Large intestine (tissue), 3 donors: ENCODE data around the gene NPM1. TPM values are rescaled to one million over a fixed set of nuclear protein-coding genes. Genes with fewer than 3 reads are reported as not detected.
A peak's percentile ranks its signal among the peaks of the same experiment; 100 is the strongest.

Experiments
- DNase-seq, 2 donors: peaks; one replicate each; pipeline versions ENCODE4 v3.0.0 to v3.0.0-alpha.2; 2013
- H3K27ac ChIP-seq: one replicate; pipeline ENCODE4 v1.5.1; 2013; ENCODE audit warnings: low read length
- H3K27me3 ChIP-seq: 2 replicates; pipeline ENCODE4 v1.6.1; 2013; ENCODE audit warnings: low read length; ENCODE audit not compliant: control insufficient read depth, insufficient read depth
- H3K36me3 ChIP-seq: 2 replicates; pipeline ENCODE4 v1.6.1; 2013; ENCODE audit warnings: low read length; ENCODE audit not compliant: control insufficient read depth, insufficient read depth
- H3K4me1 ChIP-seq: one replicate; pipeline ENCODE4 v1.6.1; 2013; ENCODE audit warnings: low read length; ENCODE audit not compliant: control insufficient read depth, insufficient read depth
- H3K4me3 ChIP-seq: one replicate; pipeline ENCODE4 v1.5.1; 2013; ENCODE audit warnings: low read length
- H3K9me3 ChIP-seq: one replicate; pipeline ENCODE4 v1.6.1; 2013; ENCODE audit warnings: mild to moderate bottlenecking, low read depth, low read length, moderate library complexity; ENCODE audit not compliant: control insufficient read depth
- WGBS: methylation state at CpG from one replicate; pipeline ENCODE4 v1.1.5; 2013; ENCODE audit warnings: low lambda C conversion rate; ENCODE audit not compliant: insufficient coverage; 5-methylcytosine and 5-hydroxymethylcytosine counted together
- polyA plus RNA-seq: library from polyadenylated mRNA; unstranded; fragments of 120-200 nt; gene quantifications from one replicate; pipeline ENCODE4 v1.2.1, GENCODE V29; 2013

The NPM1 gene
- polyA plus RNA-seq, 1 donor = 2,359 TPM

GRCh38 chr5:171419688-171420430 lies 32.2 kb downstream of the NPM1 start:
- DNase-seq = peak in 1 of 2 donors; percentile 74
- no peak overlapping the region for H3K27ac ChIP-seq
- H3K4me3 ChIP-seq = peak overlapping the region; percentile 21
- peaks cover 6% of the 10 kb centered on the region for H3K4me1 ChIP-seq
- no peaks in the 10 kb centered on the region for H3K9me3 ChIP-seq
- no CpG with 5 or more reads among the region's 95 CpGs for WGBS
- peaks cover 34% of the 10 kb centered on the region for H3K27me3 ChIP-seq
- no peaks in the 10 kb centered on the region for H3K36me3 ChIP-seq

- DNase-seq = peak; percentile 50 to 63
- H3K9me3 ChIP-seq = no peaks in the 10 kb centered on the region
- no CpG with 5 or more reads among the region's 65 CpGs for WGBS
- H3K36me3 ChIP-seq = no peaks in the 10 kb centered on the region
- H3K27me3 ChIP-seq = peaks cover 34% of the 10 kb centered on the region
- H3K4me1 ChIP-seq = peaks cover 6% of the 10 kb centered on the region
- H3K4me3 ChIP-seq = peak overlapping the region; percentile 21
- no peak overlapping the region for H3K27ac ChIP-seq
Measured at GRCh38 chr5:171420431-171421241, 33.0 kb downstream of the NPM1 start.

- no peaks in the 10 kb centered on the region for H3K9me3 ChIP-seq
- H3K4me3 ChIP-seq = no peak overlapping the region
- peaks cover 34% of the 10 kb centered on the region for H3K27me3 ChIP-seq
- no peak overlapping the region for H3K27ac ChIP-seq
- H3K4me1 ChIP-seq = peaks cover 6% of the 10 kb centered on the region
- DNase-seq = no peak
- no peaks in the 10 kb centered on the region for H3K36me3 ChIP-seq
- WGBS = no CpG with 5 or more reads among the region's 16 CpGs
Measured at GRCh38 chr5:171421331-171422262, 33.9 kb downstream of the NPM1 start.

- WGBS = no CpG with 5 or more reads among the region's 2 CpGs
- Histone ChIP-seq H3K4me3 (no peak overlapping the region), H3K9me3 (no peaks in the 10 kb centered on the region), H3K27me3 (peaks cover 34% of the 10 kb centered on the region), H3K36me3 (no peaks in the 10 kb centered on the region), H3K27ac (no peak overlapping the region), H3K4me1 (peaks cover 6% of the 10 kb centered on the region)
- DNase-seq = no peak
Measured at GRCh38 chr5:171422495-171422894, 34.8 kb downstream of the NPM1 start.

GRCh38 chr5:171422902-171423663 lies 35.4 kb downstream of the NPM1 start:
- peaks cover 34% of the 10 kb centered on the region for H3K27me3 ChIP-seq
- no peaks in the 10 kb centered on the region for H3K9me3 ChIP-seq
- H3K36me3 ChIP-seq = no peaks in the 10 kb centered on the region
- no peak overlapping the region for H3K4me3 ChIP-seq
- no peak overlapping the region for H3K27ac ChIP-seq
- H3K4me1 ChIP-seq = peaks cover 6% of the 10 kb centered on the region
- no CpG with 5 or more reads among the region's 26 CpGs for WGBS
- DNase-seq = no peak

- Histone ChIP-seq H3K27ac (no peak overlapping the region), H3K36me3 (no peaks in the 10 kb centered on the region), H3K9me3 (no peaks in the 10 kb centered on the region), H3K27me3 (peaks cover 28% of the 10 kb centered on the region), H3K4me3 (no peak overlapping the region), H3K4me1 (no peaks in the 10 kb centered on the region)
- no CpG with 5 or more reads among the region's 5 CpGs for WGBS
- DNase-seq = no peak
Measured at GRCh38 chr5:171424726-171425125, 37.1 kb downstream of the NPM1 start.

- no peak for DNase-seq
- Histone ChIP-seq H3K27me3 (peaks cover 23% of the 10 kb centered on the region), H3K4me1 (no peaks in the 10 kb centered on the region), H3K9me3 (no peaks in the 10 kb centered on the region), H3K36me3 (no peaks in the 10 kb centered on the region), H3K27ac (no peak overlapping the region), H3K4me3 (no peak overlapping the region)
- WGBS = no CpG with 5 or more reads among the region's 14 CpGs
Measured at GRCh38 chr5:171425596-171426244, 38.1 kb downstream of the NPM1 start.

- no peaks in the 10 kb centered on the region for H3K36me3 ChIP-seq
- no peak overlapping the region for H3K27ac ChIP-seq
- WGBS = no CpG with 5 or more reads among the region's 4 CpGs
- H3K27me3 ChIP-seq = peaks cover 17% of the 10 kb centered on the region
- DNase-seq = no peak
- no peaks in the 10 kb centered on the region for H3K9me3 ChIP-seq
- H3K4me3 ChIP-seq = no peak overlapping the region
- no peaks in the 10 kb centered on the region for H3K4me1 ChIP-seq
Measured at GRCh38 chr5:171426266-171426665, 38.6 kb downstream of the NPM1 start.

GRCh38 chr5:171426680-171427079 lies 39.0 kb downstream of the NPM1 start:
- H3K36me3 ChIP-seq = no peaks in the 10 kb centered on the region
- no peak for DNase-seq
- H3K4me1 ChIP-seq = no peaks in the 10 kb centered on the region
- H3K27ac ChIP-seq = no peak overlapping the region
- no CpG with 5 or more reads among the region's 9 CpGs for WGBS
- H3K9me3 ChIP-seq = no peaks in the 10 kb centered on the region
- no peak overlapping the region for H3K4me3 ChIP-seq
- peaks cover 14% of the 10 kb centered on the region for H3K27me3 ChIP-seq
